Activated naive CD4-positive, alpha-beta T cell treated with anti-CD3 and anti-CD28 coated beads, Interleukin-2, amount 50 U/mL, for 72 hours (primary cell): ENCODE data around the gene TRAPPC2B. TPM values are rescaled to one million over a fixed set of nuclear protein-coding genes. Genes with fewer than 3 reads are reported as not detected.

ENCODE experiments used
- ATAC-seq, 2 donors: fragments of 150-1000 bp; cut with Tn5 transposase; 2 replicates each; pipeline ENCODE4 v1.10.0; 2021; ENCODE audit warnings: mild to moderate bottlenecking in 2 of 2, moderate library complexity in 2 of 2
- DNase-seq, 2 donors: peaks; one replicate each; pipeline ENCODE4 v3.0.0; 2021 to 2022; ENCODE audit warnings: low spot score in 2 of 2
- H3K27ac Mint-ChIP-seq, 2 donors: one replicate each; pipeline ENCODE4 v1.8.0; 2022; ENCODE audit warnings: mild to moderate bottlenecking in 2 of 2, mixed read lengths in 2 of 2
- H3K36me3 Mint-ChIP-seq, 2 donors: one replicate each; pipeline ENCODE4 v1.8.0; 2022; ENCODE audit warnings: mixed read lengths in 2 of 2
- H3K9me3 Mint-ChIP-seq, 2 donors: one replicate each; pipeline ENCODE4 v1.8.0; 2022; ENCODE audit warnings: mixed read lengths in 2 of 2
- total RNA-seq, 2 donors: library from RNA; stranded (reverse); gene quantifications; one replicate each; pipeline ENCODE4 v1.2.3, GENCODE V29; 2022

TRAPPC2B gene
- total RNA-seq = 1 to 10 TPM; 3.8 to 5.9 TPM

DNA sequence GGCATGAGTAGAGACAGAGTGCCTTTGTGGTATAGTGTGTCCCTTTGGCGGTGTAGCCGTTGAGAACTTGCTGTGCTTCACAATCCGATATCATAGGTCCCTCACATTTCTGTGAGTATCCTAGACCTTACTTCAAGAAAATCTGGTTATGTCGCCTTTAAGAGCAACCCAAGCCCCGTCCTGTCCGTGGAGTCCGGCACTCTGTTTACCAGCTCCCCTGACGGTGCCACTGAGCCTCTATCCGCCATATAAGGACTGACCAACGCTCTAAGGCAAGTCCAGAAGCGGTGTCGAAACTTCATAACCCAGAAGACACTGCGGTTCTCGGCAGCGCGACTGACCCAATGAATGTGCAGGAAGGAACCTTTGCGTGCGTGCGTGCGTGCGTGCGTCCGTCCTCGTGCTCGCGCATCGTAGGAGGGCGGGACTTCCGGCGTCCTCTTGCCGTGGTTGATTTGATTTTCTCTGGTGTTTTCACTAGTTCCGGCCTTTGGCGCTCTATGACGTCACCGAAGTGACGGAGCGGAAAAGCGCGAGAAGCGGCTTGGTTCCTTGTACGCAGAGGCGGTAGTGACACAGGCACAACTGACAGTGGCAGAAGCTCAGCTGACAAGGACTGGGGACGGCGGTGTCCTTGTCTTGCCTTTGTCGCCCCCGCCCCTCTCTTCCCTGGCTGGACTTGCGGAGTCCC lies at the start of gene TRAPPC2B, which contains the start of gene ZNF547:
TSS of gene TRAPPC2B (plus strand) at position 555 of the 691 bp plus-strand sequence. CDS start 1,283 bp downstream, outside the sequence.
TSS of gene ZNF547 (plus strand) at position 555 of the 691 bp plus-strand sequence. CDS start 5,005 bp downstream, outside the sequence.
- peak; percentile 95 to 97 for ATAC-seq
- DNase-seq = peak; percentile 90 to 97
- peaks cover 49 to 66% of the 10 kb centered on the region in 2 donors for H3K36me3 Mint-ChIP-seq
- peaks cover 24 to 34% of the 10 kb centered on the region in 2 donors for H3K9me3 Mint-ChIP-seq
- H3K27ac Mint-ChIP-seq = peak within 1 kb of the TSS; percentile 90 to 92

DNA sequence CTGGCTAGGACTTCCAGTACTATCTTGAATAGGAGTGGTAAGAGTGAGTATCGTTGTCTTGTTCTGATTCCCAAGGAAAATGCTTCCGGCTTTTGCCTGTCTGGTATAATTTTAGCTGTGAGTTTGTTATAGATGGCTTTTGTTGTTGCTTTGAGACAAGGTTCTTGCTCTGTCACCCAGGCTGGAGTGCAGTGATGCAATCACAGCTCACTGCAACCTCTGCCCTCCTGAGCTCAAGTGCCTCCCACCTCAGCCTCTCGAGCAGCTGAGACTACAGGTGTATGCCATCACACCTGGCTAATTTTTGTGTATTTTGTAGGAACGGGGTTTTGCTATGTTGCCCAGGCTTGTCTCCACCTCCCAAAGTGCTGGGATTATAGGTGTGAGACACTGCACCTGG lies 49.2 kb upstream of the TRAPPC2B start:
- Mint-ChIP-seq H3K9me3 (peaks cover 34 to 49% of the 10 kb centered on the region in 2 donors), H3K36me3 (peaks cover 39 to 43% of the 10 kb centered on the region in 2 donors), H3K27ac (no peak overlapping the region)
- DNase-seq (no peak), ATAC-seq (no peak)

DNA sequence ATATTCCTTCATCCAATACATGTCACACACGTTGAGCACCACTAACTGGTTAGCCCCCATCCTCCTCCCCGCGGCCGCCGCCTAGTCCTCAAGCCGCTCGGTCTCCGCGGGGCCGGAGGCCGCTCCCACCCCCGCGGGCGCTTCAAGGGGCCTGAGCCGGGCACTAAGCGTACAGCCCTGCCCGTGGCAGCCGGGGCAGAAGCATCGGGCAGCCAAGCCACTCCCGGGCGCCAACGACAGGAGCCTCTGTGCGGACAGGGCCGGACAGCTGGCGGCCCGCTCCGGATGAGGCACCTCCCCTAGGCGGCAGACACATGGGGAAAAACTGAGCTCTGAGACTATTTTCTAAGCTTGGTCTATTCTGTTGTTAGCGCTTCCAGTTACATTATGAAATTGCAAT lies 45.8 kb upstream of the TRAPPC2B start:
- ATAC-seq = no peak
- DNase-seq = no peak
- Mint-ChIP-seq H3K9me3 (peaks cover 31 to 37% of the 10 kb centered on the region in 2 donors), H3K27ac (no peak overlapping the region), H3K36me3 (peaks cover 58 to 66% of the 10 kb centered on the region in 2 donors)

DNA sequence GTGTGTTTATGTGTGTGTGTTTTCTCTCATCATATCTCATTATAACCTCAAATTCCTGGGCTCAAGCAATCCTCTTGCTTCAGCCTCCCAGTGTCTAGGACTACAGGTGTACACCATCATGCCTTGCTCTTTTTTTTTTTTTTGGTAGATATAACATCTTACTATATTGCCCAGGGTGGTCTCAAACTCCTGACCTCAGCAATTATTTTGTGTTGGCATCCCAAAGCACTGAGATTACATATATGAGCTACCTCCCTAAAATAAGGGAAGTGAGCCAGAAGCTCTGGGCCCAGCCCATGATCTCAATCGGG lies 43.5 kb upstream of the TRAPPC2B start:
- Mint-ChIP-seq H3K9me3 (peaks cover 27 to 36% of the 10 kb centered on the region in 2 donors), H3K36me3 (peaks cover 70 to 78% of the 10 kb centered on the region in 2 donors), H3K27ac (peak overlapping the region; percentile 77 to 92)
- ATAC-seq (peak in 1 of 2 donors; percentile 1), DNase-seq (no peak)

DNA sequence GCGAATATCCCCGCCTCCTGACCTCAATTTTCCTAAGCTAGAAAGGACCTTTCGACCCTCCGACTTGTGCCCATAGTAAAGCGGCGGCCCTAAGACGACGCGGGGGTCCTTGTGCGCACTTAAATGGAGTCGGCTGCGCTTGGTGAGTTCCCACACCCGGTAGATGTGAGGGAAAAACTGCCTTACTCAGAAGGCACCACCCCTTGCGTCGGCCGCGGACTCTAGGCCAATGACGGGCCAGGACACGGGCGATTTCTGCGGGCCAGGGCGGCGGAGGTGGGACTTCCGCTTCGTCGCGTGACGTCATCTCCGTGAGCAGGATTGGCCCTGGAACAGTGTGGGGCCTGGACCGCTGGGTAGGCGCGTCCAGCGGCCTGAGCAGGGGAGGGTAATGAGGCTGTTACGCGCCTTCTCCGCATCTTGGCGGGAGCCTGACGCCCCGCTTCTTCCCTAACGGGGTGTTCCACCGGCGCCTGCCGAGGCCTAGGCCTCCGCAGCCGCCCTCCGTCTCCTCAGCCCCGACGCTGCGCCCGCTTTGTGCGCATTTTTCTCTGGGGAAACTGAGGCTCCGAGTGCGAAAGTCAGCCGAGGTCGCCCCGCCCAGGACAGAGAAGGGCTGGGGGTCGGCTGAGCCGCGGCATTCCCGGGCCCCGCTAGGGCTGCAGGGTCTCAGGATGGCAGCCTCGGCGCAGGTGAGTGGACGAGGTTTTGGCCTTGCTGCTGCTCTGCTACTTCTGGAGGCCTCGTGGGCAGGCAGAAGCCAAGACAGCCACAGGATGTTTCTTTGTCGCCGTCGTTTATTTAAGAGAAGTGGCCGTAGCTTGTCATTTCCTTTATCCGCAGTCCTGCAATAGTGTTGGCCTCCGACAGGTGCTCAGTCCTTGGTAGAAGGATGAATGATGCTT lies 42.9 kb upstream of the TRAPPC2B start, which contains the start of gene ZNF543:
TSS of gene ZNF543 (plus strand) at position 293 of the 905 bp plus-strand sequence. CDS start at position 675, 382 bp downstream.
- ATAC-seq (peak; percentile 99 to 100), DNase-seq (peak; percentile 87 to 93)
- Mint-ChIP-seq H3K36me3 (peaks cover 70 to 78% of the 10 kb centered on the region in 2 donors), H3K9me3 (peaks cover 26 to 33% of the 10 kb centered on the region in 2 donors), H3K27ac (peak within 1 kb of the TSS; percentile 77 to 92)

DNA sequence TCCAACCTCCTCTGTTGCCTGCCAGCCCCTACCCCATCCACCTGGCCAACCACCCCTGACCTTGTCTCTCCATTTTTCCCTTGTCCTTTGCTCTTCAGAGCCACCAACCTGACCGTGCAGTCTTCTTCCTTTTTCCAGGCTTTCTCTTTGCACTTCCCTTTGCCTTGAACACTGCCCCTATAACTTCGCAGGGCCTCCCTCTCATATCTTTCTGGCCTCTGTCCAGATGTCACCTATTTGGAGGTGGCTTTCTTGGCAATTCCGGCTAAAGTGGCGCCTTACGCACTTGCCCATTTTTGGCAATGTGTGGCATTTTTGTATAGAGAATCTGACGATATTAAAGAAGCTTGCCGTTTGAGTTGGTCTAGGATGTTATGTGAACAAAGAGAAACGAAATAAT lies 42.2 kb upstream of the TRAPPC2B start:
- ATAC-seq (no peak), DNase-seq (no peak)
- peaks cover 19 to 26% of the 10 kb centered on the region in 2 donors for H3K9me3 Mint-ChIP-seq
- H3K36me3 Mint-ChIP-seq = peaks cover 70 to 78% of the 10 kb centered on the region in 2 donors
- H3K27ac Mint-ChIP-seq = peak overlapping the region; percentile 77 to 92

DNA sequence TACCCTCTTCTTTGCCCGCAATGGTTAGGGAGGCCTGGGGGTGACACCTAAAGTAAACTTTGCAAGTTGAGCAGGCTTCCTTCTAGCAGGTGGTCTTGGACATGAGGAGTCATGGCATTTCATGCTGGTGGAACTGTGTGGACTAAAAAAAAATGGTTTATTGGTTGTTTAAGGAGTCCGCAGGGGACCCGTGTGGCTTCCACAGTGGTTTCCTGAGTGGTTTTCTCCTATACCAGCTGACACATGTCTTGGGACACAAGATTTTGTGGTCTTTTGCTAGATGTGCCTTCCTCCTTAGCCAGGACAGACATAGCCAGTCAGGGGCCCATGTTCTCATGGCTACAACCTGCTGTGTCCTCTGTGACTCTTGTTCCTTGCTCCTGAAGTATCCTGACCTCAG lies 41.6 kb upstream of the TRAPPC2B start:
- DNase-seq (no peak), ATAC-seq (no peak)
- no peak overlapping the region for H3K27ac Mint-ChIP-seq
- H3K36me3 Mint-ChIP-seq = peaks cover 70 to 79% of the 10 kb centered on the region in 2 donors
- peaks cover 14 to 25% of the 10 kb centered on the region in 2 donors for H3K9me3 Mint-ChIP-seq

DNA sequence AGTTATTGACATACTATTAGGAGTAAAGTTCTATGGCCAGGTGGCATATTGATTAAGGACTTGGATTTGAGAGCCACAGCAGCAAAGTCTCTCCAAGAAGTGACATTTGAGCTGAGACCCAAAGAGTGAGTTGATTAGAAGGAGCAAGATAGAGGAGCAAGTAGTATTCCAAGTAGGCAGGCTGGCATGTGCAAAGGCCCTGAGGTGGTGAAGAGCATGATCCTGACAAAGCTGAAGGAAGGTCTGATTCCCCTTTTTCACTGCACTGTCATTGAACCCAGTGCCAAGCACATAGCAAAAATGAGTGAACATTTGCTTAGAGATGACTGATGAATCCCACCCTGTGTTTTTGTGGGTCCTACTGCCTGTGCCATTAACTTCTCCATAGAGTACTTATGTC lies 38.4 kb upstream of the TRAPPC2B start:
- ATAC-seq (no peak), DNase-seq (no peak)
- H3K27ac Mint-ChIP-seq = no peak overlapping the region
- H3K36me3 Mint-ChIP-seq = peaks cover 97% of the 10 kb centered on the region in 2 donors
- H3K9me3 Mint-ChIP-seq = peaks cover 20 to 27% of the 10 kb centered on the region in 2 donors

DNA sequence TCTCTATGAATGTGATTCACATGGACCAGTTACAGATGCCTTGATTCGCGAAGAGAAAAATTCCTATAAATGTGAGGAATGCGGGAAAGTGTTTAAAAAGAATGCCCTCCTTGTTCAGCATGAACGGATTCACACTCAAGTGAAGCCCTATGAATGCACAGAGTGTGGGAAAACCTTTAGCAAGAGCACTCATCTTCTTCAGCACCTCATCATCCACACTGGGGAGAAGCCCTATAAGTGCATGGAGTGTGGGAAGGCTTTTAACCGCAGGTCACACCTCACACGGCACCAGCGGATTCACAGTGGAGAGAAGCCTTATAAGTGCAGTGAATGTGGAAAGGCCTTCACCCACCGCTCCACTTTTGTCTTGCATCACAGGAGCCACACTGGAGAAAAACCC lies 35.4 kb upstream of the TRAPPC2B start:
- Mint-ChIP-seq H3K27ac (no peak overlapping the region), H3K9me3 (peaks cover 17% of the 10 kb centered on the region in 2 donors), H3K36me3 (peaks cover 77 to 85% of the 10 kb centered on the region in 2 donors)
- DNase-seq (no peak), ATAC-seq (no peak)

DNA sequence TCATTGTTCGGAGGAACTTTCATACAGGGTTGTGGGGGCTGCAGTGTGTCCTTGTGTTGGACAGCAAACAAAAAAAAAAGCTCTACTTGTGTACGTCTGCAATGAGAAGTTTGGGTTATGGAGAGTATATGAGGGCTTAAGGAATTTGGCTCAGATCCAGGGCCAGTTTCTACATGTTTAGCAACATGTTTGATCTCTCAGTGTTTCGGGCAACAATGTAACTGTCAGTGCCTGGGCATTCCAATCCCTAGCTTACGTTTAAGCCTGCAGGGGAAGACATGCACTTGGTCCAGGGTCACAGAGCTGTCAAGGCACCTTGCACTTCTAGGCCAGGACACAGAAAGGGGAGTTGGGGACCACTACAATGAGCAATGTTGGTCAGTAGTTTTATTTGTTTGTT lies 29.2 kb upstream of the TRAPPC2B start:
- Mint-ChIP-seq H3K27ac (no peak overlapping the region), H3K9me3 (peaks cover 14 to 40% of the 10 kb centered on the region in 2 donors), H3K36me3 (peaks cover 35 to 55% of the 10 kb centered on the region in 2 donors)
- DNase-seq (no peak), ATAC-seq (no peak)

DNA sequence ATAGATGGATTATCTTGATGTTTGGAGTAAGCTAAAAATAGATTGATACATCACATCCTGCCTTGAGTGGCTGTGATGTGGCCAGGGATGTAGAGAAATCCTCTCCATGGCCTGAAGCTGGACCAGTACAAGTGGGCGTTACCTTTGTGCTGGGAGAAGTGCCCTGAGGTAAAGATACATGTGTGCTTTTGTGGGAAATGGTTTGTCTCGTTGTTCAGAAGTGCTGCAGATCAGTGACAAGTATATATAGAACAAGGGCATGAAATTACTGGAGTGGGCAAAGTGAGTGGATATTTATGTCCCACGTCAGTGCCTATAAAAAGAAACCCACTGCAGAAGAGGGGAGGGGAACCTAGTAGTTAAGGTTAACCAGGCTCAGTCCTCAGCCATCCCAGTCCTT lies 24.5 kb upstream of the TRAPPC2B start:
- peaks cover 19 to 45% of the 10 kb centered on the region in 2 donors for H3K9me3 Mint-ChIP-seq
- H3K27ac Mint-ChIP-seq = no peak overlapping the region
- DNase-seq = no peak
- no peak for ATAC-seq
- H3K36me3 Mint-ChIP-seq = peaks cover 24 to 36% of the 10 kb centered on the region in 2 donors

DNA sequence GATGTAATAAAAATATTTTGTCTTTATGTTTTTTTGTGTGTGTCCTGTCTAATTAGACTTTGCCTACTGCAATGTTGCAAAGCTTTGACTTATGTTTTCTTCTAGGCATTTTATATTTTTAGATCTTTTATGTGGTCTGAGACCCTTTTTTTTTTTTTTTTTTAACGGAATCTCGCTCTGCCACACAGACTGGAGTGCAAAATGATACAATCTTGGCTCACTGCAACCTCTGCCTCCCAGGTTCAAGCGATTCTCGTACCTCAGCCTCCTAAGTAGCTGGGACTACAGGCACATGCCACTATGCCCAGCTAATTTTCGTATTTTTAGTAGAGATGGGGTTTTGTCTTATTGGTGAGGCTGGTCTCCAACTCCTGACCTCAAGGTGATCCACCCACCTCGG lies 20.8 kb upstream of the TRAPPC2B start:
- no peak for ATAC-seq

DNA sequence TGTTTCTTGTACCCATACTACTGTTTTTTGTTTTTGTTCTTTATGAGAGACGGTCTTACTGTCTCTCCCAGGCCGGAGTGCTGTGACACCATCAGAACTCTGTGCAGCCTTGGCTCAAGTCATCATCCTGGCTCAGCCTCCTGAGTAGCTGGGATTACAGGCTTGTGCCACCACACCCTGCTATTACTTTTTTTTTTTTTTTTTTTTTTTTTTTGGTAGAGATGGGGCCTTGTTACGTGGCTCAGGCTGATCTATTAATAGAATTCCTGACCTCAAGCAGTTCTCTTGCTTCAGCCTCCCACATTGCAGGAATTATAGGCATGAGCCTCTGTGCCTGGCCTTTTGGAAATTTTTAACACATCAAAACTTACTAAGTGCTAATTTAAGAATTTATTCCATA lies 15.2 kb upstream of the TRAPPC2B start:
- peaks cover 38 to 40% of the 10 kb centered on the region in 2 donors for H3K36me3 Mint-ChIP-seq
- peaks cover 13 to 31% of the 10 kb centered on the region in 2 donors for H3K9me3 Mint-ChIP-seq
- DNase-seq (no peak), ATAC-seq (no peak)
- H3K27ac Mint-ChIP-seq = no peak overlapping the region

More for the DNA sequence above, 20.8 kb upstream of the TRAPPC2B start:
- peaks cover 20 to 21% of the 10 kb centered on the region in 2 donors for H3K36me3 Mint-ChIP-seq
- DNase-seq = no peak
- no peak overlapping the region for H3K27ac Mint-ChIP-seq
- peaks cover 10 to 38% of the 10 kb centered on the region in 2 donors for H3K9me3 Mint-ChIP-seq

DNA sequence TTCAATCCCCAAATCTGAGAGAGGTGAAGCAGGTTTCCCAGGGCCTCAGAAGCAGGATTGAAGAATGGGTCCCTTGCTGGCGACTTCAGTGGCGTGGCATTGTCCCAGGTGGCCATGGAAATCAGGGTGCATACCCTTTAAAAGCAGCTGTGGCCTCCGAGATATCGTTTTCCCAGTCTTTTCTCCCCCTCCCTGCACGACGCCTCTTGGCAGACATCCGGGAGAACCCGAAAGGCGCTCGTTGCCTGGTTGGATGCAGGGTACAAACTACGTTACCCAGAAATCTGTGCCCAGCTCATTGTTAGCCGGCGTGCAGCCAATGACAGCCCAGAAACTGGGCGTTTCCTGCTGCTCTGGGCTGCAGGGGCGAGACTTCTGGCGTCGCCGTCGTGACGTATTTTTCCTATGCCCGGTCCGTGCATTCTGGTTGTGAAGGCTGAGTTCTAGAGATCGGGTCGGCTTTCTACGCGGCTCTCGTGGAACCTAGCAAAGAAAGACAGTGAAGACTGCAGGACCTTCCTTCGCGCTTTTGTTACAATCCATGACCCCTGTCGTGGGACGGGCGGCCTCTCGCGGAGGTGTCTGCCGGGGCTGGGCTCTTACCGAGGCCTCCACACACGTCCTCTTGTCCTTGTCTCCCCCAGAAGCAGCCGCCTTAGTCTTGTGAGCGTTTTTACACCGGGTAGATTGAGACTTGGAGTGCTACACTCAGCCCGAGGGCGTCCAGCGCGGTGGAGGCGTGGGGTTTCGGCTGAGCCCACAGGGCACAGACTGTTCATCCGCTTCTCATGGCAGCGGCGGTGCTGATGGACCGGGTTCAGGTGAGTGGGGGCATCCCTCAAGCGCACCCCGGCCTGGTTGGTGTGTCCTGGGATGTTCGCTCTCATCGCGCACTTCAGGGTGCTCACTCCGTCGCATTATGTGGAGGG lies 12.2 kb upstream of the TRAPPC2B start, which contains the start of gene ZNF304:
TSS of gene ZNF304 (plus strand) at position 395 of the 929 bp plus-strand sequence. CDS start at position 789, 394 bp downstream.
- ATAC-seq = peak; percentile 100
- DNase-seq = peak; percentile 73 to 77
- peak within 1 kb of the TSS; percentile 92 to 98 for H3K27ac Mint-ChIP-seq
- peaks cover 64 to 65% of the 10 kb centered on the region in 2 donors for H3K36me3 Mint-ChIP-seq
- peaks cover 30 to 41% of the 10 kb centered on the region in 2 donors for H3K9me3 Mint-ChIP-seq

DNA sequence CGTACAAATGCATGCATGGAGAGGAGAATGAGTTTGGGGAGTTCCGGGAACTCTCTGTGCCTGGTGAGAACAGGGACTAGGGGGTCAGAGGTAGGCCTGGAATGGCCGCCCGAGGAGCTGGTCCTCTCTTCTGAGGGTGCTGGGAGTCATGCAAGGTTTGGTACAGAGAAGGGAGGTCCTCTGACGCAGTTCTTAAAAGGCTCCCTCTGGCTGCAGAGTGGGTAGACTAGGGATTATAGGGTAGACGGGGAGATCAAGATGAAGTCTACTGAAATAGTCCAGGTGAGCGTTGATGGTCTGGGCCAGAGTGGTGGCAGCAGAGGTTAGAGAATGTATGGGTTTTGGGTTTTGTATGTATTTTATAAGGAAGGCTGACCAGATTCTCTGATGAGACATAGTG lies 11.5 kb upstream of the TRAPPC2B start:
- Mint-ChIP-seq H3K27ac (peak overlapping the region; percentile 92 to 98), H3K36me3 (peaks cover 66 to 72% of the 10 kb centered on the region in 2 donors), H3K9me3 (peaks cover 37 to 47% of the 10 kb centered on the region in 2 donors)
- DNase-seq (no peak), ATAC-seq (no peak)

DNA sequence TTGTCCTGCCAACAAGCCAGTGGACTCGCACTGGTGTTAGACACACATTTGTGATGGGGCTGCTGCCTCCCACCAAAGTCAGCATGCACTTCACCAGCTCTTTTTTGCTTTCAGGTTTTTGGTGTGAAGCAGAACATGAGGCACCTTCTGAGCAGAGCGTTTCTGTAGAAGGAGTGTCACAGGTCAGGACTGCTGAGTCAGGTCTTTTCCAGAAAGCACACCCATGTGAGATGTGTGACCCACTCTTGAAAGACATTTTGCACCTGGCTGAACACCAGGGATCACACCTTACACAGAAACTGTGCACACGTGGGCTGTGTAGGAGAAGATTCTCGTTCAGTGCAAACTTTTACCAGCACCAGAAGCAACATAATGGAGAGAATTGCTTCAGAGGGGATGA lies 7.4 kb upstream of the TRAPPC2B start:
- ATAC-seq (no peak), DNase-seq (no peak)
- Mint-ChIP-seq H3K9me3 (peaks cover 51 to 59% of the 10 kb centered on the region in 2 donors), H3K27ac (peak overlapping the region in 1 of 2 donors; percentile 68), H3K36me3 (peaks cover 85 to 90% of the 10 kb centered on the region in 2 donors)
